Adrenal gland (tissue), 19 donors: ENCODE data around the gene CDK14. TPM values are rescaled to one million over a fixed set of nuclear protein-coding genes. Genes with fewer than 3 reads are reported as not detected.
A peak's percentile ranks its signal among the peaks of the same experiment; 100 is the strongest.

Experiments used
- DNase-seq, 7 donors: peaks; one replicate each; pipeline ENCODE4 v3.0.0-alpha.2; 2019 to 2020
- H3K27ac ChIP-seq, 5 donors: fragments of 200-600 bp; sonication (generic) in 4 of 5; 1 replicate in 3 of 5; 2 replicates in 2 of 5; pipeline versions ENCODE4 v1.5.1 to v1.8.0; 2016 to 2020; ENCODE audit warnings: mild to moderate bottlenecking in 1 of 5
- H3K27me3 ChIP-seq: fragments of 200-600 bp; 2 replicates; pipeline ENCODE4 v1.8.0; 2021
- H3K36me3 ChIP-seq, 2 donors: fragments of 200-600 bp; replicated peaks in 1 of 2; 1 replicate in 1 of 2; 2 replicates in 1 of 2; pipeline versions ENCODE4 v1.5.1 to v1.8.0; 2018 to 2022
- H3K4me1 ChIP-seq, 2 donors: fragments of 200-600 bp; replicated peaks in 1 of 2; 1 replicate in 1 of 2; 2 replicates in 1 of 2; pipeline versions ENCODE4 v1.5.1 to v1.8.0; 2018 to 2021
- H3K4me3 ChIP-seq, 4 donors: fragments of 200-600 bp; sonication (generic) in 3 of 4; one replicate each; pipeline ENCODE4 v1.5.1; 2016 to 2018
- H3K9me3 ChIP-seq, 3 donors: fragments of 200-600 bp; sonication (generic) in 1 of 3; replicated peaks in 1 of 3; 1 replicate in 2 of 3; 2 replicates in 1 of 3; pipeline versions ENCODE4 v1.5.1 to v1.8.0; 2016 to 2021
- CTCF ChIP-seq, 6 experiments: fragments of 450-650 bp in 4 of 6; fragments of 200-600 bp in 2 of 6; sonication (generic) in 1 of 6; IDR thresholded peaks; 1 replicate in 5 of 6; 2 replicates in 1 of 6; pipeline versions ENCODE4 v1.5.1 to v1.8.0; 2016 to 2021; ENCODE audit warnings: antibody characterized with exemption in 6 of 6, mild to moderate bottlenecking in 2 of 6, moderate library complexity in 1 of 6
- POLR2A ChIP-seq, 2 donors: fragments of 450-650 bp; IDR thresholded peaks; one replicate each; pipeline ENCODE4 v1.6.1; 2017; ENCODE audit warnings: antibody characterized with exemption in 2 of 2, mild to moderate bottlenecking in 2 of 2, moderate library complexity in 1 of 2
- WGBS, 4 donors: extraction: QIAGEN DNeasy Blood & Tissue Kit in 2 of 4; methylation state at CpG; one replicate each; pipeline versions ENCODE4 v1.1.5 to v1.1.7; 2013 to 2017; 5-methylcytosine and 5-hydroxymethylcytosine counted together
- intact Hi-C, 2 donors: fragments of 100-400 bp; cut with DNase I; formaldehyde crosslinking; loops; one replicate each; pipeline versions ENCODE4 v1.14.1 to v1.15.0; 2022 to 2023
- long read RNA-seq, 10 donors: library from polyadenylated mRNA in 3 of 10; unstranded in 2 of 10; stranded (forward) in 1 of 10; transcript quantifications; one replicate each; pipeline ENCODE4 v2.0.0 and lab custom pipeline, GENCODE V29; 2021 to 2026
- polyA plus RNA-seq, 3 donors: library from polyadenylated mRNA; stranded (reverse); fragments of 200-250 nt in 2 of 3; fragments of 350-450 nt in 1 of 3; fragmentation: Illumina TruSeq in 1 of 3; extraction: RNeasy Lipid Tissue Mini Kit (QIAGEN cat#74804) in 1 of 3; gene quantifications; one replicate each; pipeline ENCODE4 v1.2.3, GENCODE V29; 2013 to 2014
- total RNA-seq, 9 donors: library from RNA; depleted of rRNA in 4 of 9; stranded (reverse); fragments of >200 nt in 4 of 9; fragments of 120-200 nt in 1 of 9; fragmentation: NEBNext Ultra II Directional in 1 of 9; extraction: Animal tissue kit (Norgen Biotek cat#: 25700) in 1 of 9; gene quantifications; one replicate each; pipeline versions ENCODE4 v1.1.0 to v1.2.4, GENCODE V29; 2013 to 2023
- donor health status: healthy with polysubstance abuse.
- donor health status: Bipolar disorder and iron deficiency.
- donor health status: DM: yes; HTN: yes; CAD: no.
- donor health status: DM: no; HTN: no; CAD: no.
- donor health status: DM: no; HTN: no; CAD: no.
- donor health status: DM: yes; HTN: yes; CAD: no.

CDK14 gene
- total RNA-seq (10 to 100 TPM in 4 of 9 donors, 1 to 10 TPM in 5; 3.0 to 14.5 (median 7.9) TPM), polyA plus RNA-seq (10 to 100 TPM in 1 of 3 donors, 1 to 10 TPM in 2; 1.9 to 10.3 (median 3.4) TPM)
- long read RNA-seq, donor 1: 0 reads
- long read RNA-seq, donor 2: 0 reads
- long read RNA-seq, donor 3: 0 reads
- long read RNA-seq, donor 4, partial matches to known transcripts: 0 of 1 reads
- long read RNA-seq, donor 4, other reads (novel, unspliced or antisense): 1 of 1 reads
- long read RNA-seq, donor 5, full-length matches to known transcripts: 1 of 4 reads
- long read RNA-seq, donor 5, partial matches to known transcripts: 1 of 4 reads
- long read RNA-seq, donor 5, other reads (novel, unspliced or antisense): 2 of 4 reads
- long read RNA-seq, donor 6, full-length matches to known transcripts: 1 of 4 reads
- long read RNA-seq, donor 6, partial matches to known transcripts: 1 of 4 reads
- long read RNA-seq, donor 6, other reads (novel, unspliced or antisense): 2 of 4 reads
- long read RNA-seq, donor 7: 0 reads
- long read RNA-seq, donor 8: 0 reads
- long read RNA-seq, donor 9, full-length matches to known transcripts: 1 of 1 reads
- long read RNA-seq, donor 9, partial matches to known transcripts: 0 of 1 reads
- long read RNA-seq, donor 9, other reads (novel, unspliced or antisense): 0 of 1 reads
- long read RNA-seq, donor 10: 0 reads

- intact Hi-C loops: no loop called here
- WGBS, 4 donors: 0 to 3% (median 1%) methylated on average over 7 to 118 of the region's 118 CpGs
- Histone ChIP-seq H3K36me3 (no peaks in the 10 kb centered on the region), H3K27me3 (no peaks in the 10 kb centered on the region), H3K9me3 (no peaks in the 10 kb centered on the region), H3K4me3 (peak within 1 kb of the TSS; percentile 51 to 91 (median 78)), H3K27ac (peak within 1 kb of the TSS in 4 of 5 donors; percentile 8 to 81 (median 44)), H3K4me1 (peaks cover 0 to 19% of the 10 kb centered on the region in 2 donors)
- peak in 5 of 6 experiments; percentile 15 to 59 (median 39) for TF ChIP-seq CTCF (IDR thresholded peaks at IDR 0.05)
- no peak for TF ChIP-seq POLR2A (IDR thresholded peaks at IDR 0.05)
- DNase-seq: peak; percentile 67 to 83 (median 79)
These were observed at the start of gene CDK14 for GRCh38 chr7:90595801-90596670. Gene CDK14, plus strand, starts transcription at chr7:90596321. Its CDS starts 307 bp downstream, at chr7:90596628.

GRCh38 chr7:90551036-90551435, 45.1 kb upstream of the CDK14 start:
- Histone ChIP-seq H3K4me3 (no peak overlapping the region), H3K27ac (no peak overlapping the region), H3K9me3 (no peaks in the 10 kb centered on the region), H3K4me1 (no peaks in the 10 kb centered on the region), H3K27me3 (no peaks in the 10 kb centered on the region), H3K36me3 (no peaks in the 10 kb centered on the region)
- no peak for TF ChIP-seq CTCF (IDR thresholded peaks at IDR 0.05)
- no peak for TF ChIP-seq POLR2A (IDR thresholded peaks at IDR 0.05)
- WGBS, 4 donors: 63 to 83% (median 73%) methylated on average over 3 to 4 of the region's 4 CpGs; no CpG with 5 or more reads in 1 of the 4 donors
- DNase-seq: no peak
- intact Hi-C loops: loop anchor here in 1 of 2 donors (10.0 kb wide), 1 partner anchor 484 kb away; no protein-coding TSS in a partner anchor

- no peak for DNase-seq
- H3K27ac ChIP-seq: no peak overlapping the region
- H3K4me1 ChIP-seq: no peaks in the 10 kb centered on the region
- no peaks in the 10 kb centered on the region for H3K36me3 ChIP-seq
- no peak overlapping the region for H3K4me3 ChIP-seq
- intact Hi-C loops: loop anchor here in 1 of 2 donors (10.0 kb wide), 1 partner anchor 482 kb away; no protein-coding TSS in a partner anchor
- TF ChIP-seq CTCF (IDR thresholded peaks at IDR 0.05): peak; percentile 5 to 52 (median 32)
- TF ChIP-seq POLR2A (IDR thresholded peaks at IDR 0.05): no peak
- no peaks in the 10 kb centered on the region for H3K27me3 ChIP-seq
- H3K9me3 ChIP-seq: no peaks in the 10 kb centered on the region
- 65 to 79% (median 72%) methylated on average over 1 of the region's 1 CpG for WGBS, 4 donors
These were observed 43.6 kb upstream of the CDK14 start for GRCh38 chr7:90552521-90552920.
